Measurements from ENCODE around the gene NRBP1. TPM values are rescaled to one million over a fixed set of nuclear protein-coding genes. Genes with fewer than 3 reads are reported as not detected.

NRBP1 gene
- total and polyA plus RNA-seq, 9 of the 15 experiments (the other 6 are each of a cell fraction or from before 2014, with no cell fraction given) = 2.9 to 84.5 (median 36.9) TPM

- Histone ChIP-seq H3K4me2 (ENCODE audit: insufficient read depth, low read length) (no peak overlapping the region), H3K27ac (ENCODE audit: extremely low read depth, low read depth, low read length) (no peak overlapping the region), H3K9me1 (ENCODE audit: control insufficient read depth, insufficient read depth, low read length) (no peaks in the 10 kb centered on the region), H3K79me2 (ENCODE audit: control insufficient read depth, insufficient read depth, low read length) (no peaks in the 10 kb centered on the region), H2AFZ (ENCODE audit: low read depth, low read length) (no peak overlapping the region), H3K4me1 (replicated peaks in 1 of 2; ENCODE audit: control insufficient read depth in 2 of 2, insufficient read depth in 2 of 2, low read length in 2 of 2) (peaks cover 6 to 8% of the 10 kb centered on the region in 2 experiments; a peak in 4 of 5 replicates), H3K4me3 (no peak overlapping the region), H3K9ac (ENCODE audit: insufficient read depth in 1 of 2, low read depth in 2 of 2, low read length in 2 of 2) (no peak overlapping the region), H3K9me3 (replicated peaks; ENCODE audit: control insufficient read depth, insufficient read depth, low read depth, low read length) (no peaks in the 10 kb centered on the region), H3K36me3 (ENCODE audit: control insufficient read depth, insufficient read depth, low read length) (no peaks in the 10 kb centered on the region; the same call in 2 of the 3 replicates), H4K20me1 (replicated peaks; ENCODE audit: control insufficient read depth, insufficient read depth, low read length) (no peaks in the 10 kb centered on the region), H3K27me3 (ENCODE audit: control insufficient read depth in 2 of 2, insufficient read depth in 2 of 2, low read length in 2 of 2) (no peaks in the 10 kb centered on the region)
- no peak for FAIRE-seq
- TF ChIP-seq ZBTB26 (CRISPR knock-in tag; IDR thresholded peaks at IDR 0.05) = no peak
- no peak for TF ChIP-seq ZC3H8 (IDR thresholded peaks at IDR 0.05)
- TF ChIP-seq FOXO4 (CRISPR knock-in tag; IDR thresholded peaks at IDR 0.05) = no peak
- TF ChIP-seq ZEB2 (IDR thresholded peaks at IDR 0.05) = no peak
- peak; percentile 92 for TF ChIP-seq ZBTB33 (CRISPR knock-in tag; IDR thresholded peaks at IDR 0.05)
- POLR2A ChIA-PET = interaction anchor here (0.9 to 1.6 kb wide), 2 partner anchors 12 to 16 kb away, joined by 3 to 4 read pairs; no protein-coding TSS in a partner anchor
- CTCF ChIA-PET (ENCODE audit: low intra/inter-chr PET ratio) = no interaction called here
- intact Hi-C loops (cut with micrococcal nuclease) (no loop called here), in situ Hi-C loops (cut with MboI) (no loop called here)
- WGBS (ENCODE audit: insufficient coverage, low coverage, missing lambda C conversion rate) = 83% methylated on average over 7 of the region's 7 CpGs
- ATAC-seq = no peak
- DNase-seq (ENCODE audit: extremely low read depth in 1 of 4, low spot score in 3 of 4) = no peak
- BruUV-seq (replicated peaks) = no TSS peak
Measured at GRCh38 chr2:27464443-27464842, 36.0 kb downstream of the NRBP1 start.

All from K562 (cell line).